ENCODE data around the gene CCL11. TPM values are rescaled to one million over a fixed set of nuclear protein-coding genes. Genes with fewer than 3 reads are reported as not detected.

The CCL11 gene
- total and polyA plus RNA-seq, 2 of the 8 experiments (the other 6 are each of a cell fraction or from before 2014, with no cell fraction given) = not detected

GRCh38 chr17:34249061-34249460 lies 36.5 kb upstream of the CCL11 start (continued):
- no peak for TF ChIP-seq EP300 (IDR thresholded peaks at IDR 0.05; ENCODE audit: borderline replicate concordance in 1 of 2, low read depth in 2 of 2, low read length in 2 of 2)
- no peak for TF ChIP-seq E2F6 (IDR thresholded peaks at IDR 0.05)
- no peak for TF ChIP-seq NANOG (IDR thresholded peaks at IDR 0.05; ENCODE audit: insufficient read depth, low read depth, low read length, poor library complexity, severe bottlenecking)
- TF ChIP-seq BCL11A (IDR thresholded peaks at IDR 0.05; ENCODE audit: low read depth in 2 of 2, low read length in 2 of 2) = no peak
- TF ChIP-seq TAF7 (optimal IDR thresholded peaks at IDR 0.05; ENCODE audit: borderline replicate concordance, low read depth, low read length) = no peak
